ENCODE results near the gene GOPC. TPM values are rescaled to one million over a fixed set of nuclear protein-coding genes. Genes with fewer than 3 reads are reported as not detected.

The GOPC gene
- total RNA-seq, 1 experiment from 2014 or later = 18.7 TPM

DNA sequence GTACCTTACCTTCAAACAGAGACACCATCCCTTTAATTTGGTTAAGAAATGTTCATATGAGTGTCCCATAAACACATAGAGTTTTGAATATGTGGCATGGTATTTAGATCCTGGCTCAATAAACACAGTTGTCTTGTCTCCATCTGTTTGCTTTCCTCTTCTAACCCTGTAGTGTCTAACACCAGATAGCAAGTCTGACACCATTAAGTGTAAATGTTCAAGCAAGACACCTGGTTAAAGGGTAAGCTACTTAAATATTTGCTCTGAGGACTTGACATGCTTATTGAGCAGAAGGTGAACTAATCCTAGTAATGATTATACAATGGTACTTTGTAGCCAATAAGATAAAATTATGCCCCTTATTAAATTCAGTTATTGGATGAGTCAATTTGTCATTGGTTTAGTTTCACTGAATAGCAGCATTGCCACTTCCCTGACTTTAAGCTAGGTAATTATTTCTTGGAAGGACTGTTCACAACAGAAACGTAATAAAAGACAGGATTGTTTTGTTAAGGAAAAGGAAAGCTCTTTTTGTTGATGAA lies 26.9 kb upstream of the GOPC start:
- H3K4me2 ChIP-seq (ENCODE audit: insufficient read depth, insufficient read length, low read length) = no peak overlapping the region
- H3K27me3 ChIP-seq (ENCODE audit: insufficient read depth, low read length) = no peaks in the 10 kb centered on the region
- peaks cover 11 to 40% (median 30%) of the 10 kb centered on the region in 3 experiments for H3K36me3 Mint-ChIP-seq (ENCODE audit: insufficient read depth in 1 of 3, low read depth in 3 of 3)
- no peaks in the 10 kb centered on the region for H3K79me1 ChIP-seq (ENCODE audit: insufficient read depth, low read depth, low read length, poor library complexity, severe bottlenecking)
- H3T11ph ChIP-seq (ENCODE audit: low read length) = no peak overlapping the region
- no peak overlapping the region for H3K18ac ChIP-seq (ENCODE audit: insufficient read length, low read depth, low read length)
- H3K9ac ChIP-seq (ENCODE audit: extremely low read depth, insufficient read length, low read length) = no peak overlapping the region
- no peak overlapping the region for H3K23ac ChIP-seq (ENCODE audit: insufficient read length, low read depth, low read length)
- no peak overlapping the region for H3K4me3 Mint-ChIP-seq
- no peak overlapping the region for H2AK5ac ChIP-seq (ENCODE audit: insufficient read length, low read length)
- no peak overlapping the region for H2BK120ac ChIP-seq (ENCODE audit: low read depth, low read length, poor library complexity, severe bottlenecking)
- H2BK5ac ChIP-seq (ENCODE audit: insufficient read length, low read length) = no peak overlapping the region
- no peaks in the 10 kb centered on the region for H3K27me3 Mint-ChIP-seq (ENCODE audit: low read depth)
- no peaks in the 10 kb centered on the region for H3K23me2 ChIP-seq (ENCODE audit: insufficient read length, low read depth, low read length, poor library complexity, severe bottlenecking)
- no peak overlapping the region for H2BK15ac ChIP-seq (ENCODE audit: low read depth, low read length)
- H4K91ac ChIP-seq (ENCODE audit: insufficient read length, low read depth, low read length) = no peak overlapping the region
- no peak overlapping the region for H2BK20ac ChIP-seq (ENCODE audit: low read depth, low read length, poor library complexity, severe bottlenecking)
- peaks cover 45 to 50% of the 10 kb centered on the region in 2 experiments for H3K9me3 Mint-ChIP-seq
- no CpG with 5 or more reads among the region's 1 CpG for WGBS (ENCODE audit: extremely low coverage, insufficient read length, low lambda C conversion rate)
- peaks cover 1% of the 10 kb centered on the region for H3K9me3 ChIP-seq (ENCODE audit: control insufficient read depth, low read depth, low read length)
- no peak overlapping the region for H3K14ac ChIP-seq (ENCODE audit: insufficient read depth, low read length)
- H3K27ac Mint-ChIP-seq = no peak overlapping the region
- no peak overlapping the region for H3K56ac ChIP-seq (ENCODE audit: insufficient read length, low read depth, low read length)
- H2AFZ ChIP-seq (ENCODE audit: low read length) = no peak overlapping the region
- H3K79me2 ChIP-seq (ENCODE audit: insufficient read depth, low read length) = no peaks in the 10 kb centered on the region
- no peak overlapping the region for H3K4ac ChIP-seq (ENCODE audit: low read depth, low read length)
- no peak overlapping the region for H4K5ac ChIP-seq (ENCODE audit: insufficient read length, low read depth, low read length)
- H4K8ac ChIP-seq (replicated peaks; ENCODE audit: insufficient read length, low read depth, low read length) = no peak overlapping the region
- no peaks in the 10 kb centered on the region for H4K20me1 ChIP-seq (ENCODE audit: control insufficient read depth, insufficient read depth, insufficient read length)
- H3K27ac ChIP-seq (ENCODE audit: insufficient read length, low read depth, low read length) = no peak overlapping the region
- TF ChIP-seq, protein P1, sequence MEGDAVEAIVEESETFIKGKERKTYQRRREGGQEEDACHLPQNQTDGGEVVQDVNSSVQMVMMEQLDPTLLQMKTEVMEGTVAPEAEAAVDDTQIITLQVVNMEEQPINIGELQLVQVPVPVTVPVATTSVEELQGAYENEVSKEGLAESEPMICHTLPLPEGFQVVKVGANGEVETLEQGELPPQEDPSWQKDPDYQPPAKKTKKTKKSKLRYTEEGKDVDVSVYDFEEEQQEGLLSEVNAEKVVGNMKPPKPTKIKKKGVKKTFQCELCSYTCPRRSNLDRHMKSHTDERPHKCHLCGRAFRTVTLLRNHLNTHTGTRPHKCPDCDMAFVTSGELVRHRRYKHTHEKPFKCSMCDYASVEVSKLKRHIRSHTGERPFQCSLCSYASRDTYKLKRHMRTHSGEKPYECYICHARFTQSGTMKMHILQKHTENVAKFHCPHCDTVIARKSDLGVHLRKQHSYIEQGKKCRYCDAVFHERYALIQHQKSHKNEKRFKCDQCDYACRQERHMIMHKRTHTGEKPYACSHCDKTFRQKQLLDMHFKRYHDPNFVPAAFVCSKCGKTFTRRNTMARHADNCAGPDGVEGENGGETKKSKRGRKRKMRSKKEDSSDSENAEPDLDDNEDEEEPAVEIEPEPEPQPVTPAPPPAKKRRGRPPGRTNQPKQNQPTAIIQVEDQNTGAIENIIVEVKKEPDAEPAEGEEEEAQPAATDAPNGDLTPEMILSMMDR (conservative IDR thresholded peaks at IDR 0.05) = no peak
- H3K4me1 Mint-ChIP-seq = no peaks in the 10 kb centered on the region
- DNase-seq = no peak
- H3K4me1 ChIP-seq (ENCODE audit: insufficient read depth, low read length) = no peaks in the 10 kb centered on the region
- no peak overlapping the region for H2BK12ac ChIP-seq (ENCODE audit: insufficient read length, low read depth, low read length)

Measured in H9 (cell line).